ENCODE results near the gene SPDYE17.
"Not testable (repeated sequence)": the region's sequence is repeated elsewhere in the genome, so short reads cannot be mapped to it uniquely, and the experiment has no call there.

SPDYE17 gene, protein sequence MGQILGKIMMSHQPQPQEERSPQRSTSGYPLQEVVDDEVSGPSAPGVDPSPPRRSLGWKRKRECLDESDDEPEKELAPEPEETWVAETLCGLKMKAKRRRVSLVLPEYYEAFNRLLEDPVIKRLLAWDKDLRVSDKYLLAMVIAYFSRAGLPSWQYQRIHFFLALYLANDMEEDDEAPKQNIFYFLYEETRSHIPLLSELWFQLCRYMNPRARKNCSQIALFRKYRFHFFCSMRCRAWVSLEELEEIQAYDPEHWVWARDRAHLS

GRCh38 chr7:77032261-77032660 is at the start of gene SPDYE17:
TSS of gene SPDYE17 (minus strand) at chr7:77032361. CDS start at chr7:77030570, 1,791 bp downstream.
- not testable (repeated sequence) for H3K9me3 Mint-ChIP-seq; H3K4me3 Mint-ChIP-seq; H3K27ac Mint-ChIP-seq; H3K4me1 Mint-ChIP-seq; H3K36me3 Mint-ChIP-seq (ENCODE audit: low read depth); ATAC-seq; H3K27me3 Mint-ChIP-seq; DNase-seq

DNA sequence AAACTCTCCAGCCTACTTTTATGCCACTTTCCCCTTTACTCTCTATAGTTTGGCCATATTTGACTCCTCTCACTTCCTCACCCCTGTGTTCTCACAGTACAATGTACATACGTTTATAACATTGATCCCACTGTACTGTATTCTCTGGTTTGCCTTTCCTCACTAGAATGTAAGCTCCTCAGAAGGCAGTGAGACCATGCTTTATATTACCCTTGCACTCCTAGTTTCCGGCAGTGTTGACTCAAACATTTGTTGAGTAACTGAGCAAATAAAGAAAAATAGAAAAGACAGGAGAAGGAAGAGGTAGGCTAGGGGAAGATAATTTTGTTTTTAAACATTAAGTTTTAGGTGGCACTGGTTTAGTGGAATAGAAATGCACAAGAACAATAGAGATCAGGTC is 48.1 kb upstream of the SPDYE17 start:
- ATAC-seq; H3K9me3 Mint-ChIP-seq; H3K36me3 Mint-ChIP-seq (ENCODE audit: low read depth); H3K4me1 Mint-ChIP-seq; DNase-seq; H3K27ac Mint-ChIP-seq; H3K27me3 Mint-ChIP-seq; H3K4me3 Mint-ChIP-seq: not testable (repeated sequence)

- H3K27ac Mint-ChIP-seq; H3K27me3 Mint-ChIP-seq; H3K4me3 Mint-ChIP-seq; ATAC-seq; H3K4me1 Mint-ChIP-seq; H3K9me3 Mint-ChIP-seq; H3K36me3 Mint-ChIP-seq (ENCODE audit: low read depth); DNase-seq: not testable (repeated sequence)
Observed at GRCh38 chr7:77079624-77080023, 47.5 kb upstream of the SPDYE17 start.

- not testable (repeated sequence) for H3K27ac Mint-ChIP-seq, DNase-seq, H3K27me3 Mint-ChIP-seq, ATAC-seq, H3K4me1 Mint-ChIP-seq, H3K4me3 Mint-ChIP-seq, H3K9me3 Mint-ChIP-seq
- H3K36me3 Mint-ChIP-seq (ENCODE audit: low read depth), result peaks cover 10% of the 10 kb centered on the region
Observed at GRCh38 chr7:77079112-77079511, 47.0 kb upstream of the SPDYE17 start.

DNA sequence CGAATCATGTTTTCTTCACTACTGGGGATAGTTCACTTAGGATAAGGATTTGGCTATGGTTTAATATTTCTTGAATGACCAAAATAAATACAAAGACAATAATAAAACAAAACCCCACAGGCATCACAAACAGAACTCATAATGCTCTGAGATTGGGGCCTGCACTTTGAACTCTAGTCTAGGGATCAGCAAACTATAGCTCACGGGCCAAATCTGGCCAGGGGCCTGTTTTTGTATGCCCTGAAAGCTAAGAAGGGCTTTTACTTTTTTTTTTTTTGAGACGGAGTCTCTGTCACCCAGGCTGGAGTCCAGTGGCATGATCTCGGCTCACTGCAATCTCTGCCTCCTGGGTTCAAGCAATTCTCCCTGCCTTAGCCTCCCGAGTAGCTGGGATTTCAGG is 44.9 kb upstream of the SPDYE17 start:
- not testable (repeated sequence) for H3K9me3 Mint-ChIP-seq, H3K27me3 Mint-ChIP-seq, H3K27ac Mint-ChIP-seq, H3K4me1 Mint-ChIP-seq, ATAC-seq, DNase-seq, H3K4me3 Mint-ChIP-seq
- H3K36me3 Mint-ChIP-seq (ENCODE audit: low read depth), result peaks cover 15% of the 10 kb centered on the region

GRCh38 chr7:77074786-77075396 is 42.7 kb upstream of the SPDYE17 start:
- not testable (repeated sequence) for H3K9me3 Mint-ChIP-seq, H3K27me3 Mint-ChIP-seq, ATAC-seq, DNase-seq, H3K4me1 Mint-ChIP-seq, H3K27ac Mint-ChIP-seq, H3K4me3 Mint-ChIP-seq
- H3K36me3 Mint-ChIP-seq (ENCODE audit: low read depth), result peaks cover 22% of the 10 kb centered on the region

- DNase-seq, H3K27ac Mint-ChIP-seq, H3K9me3 Mint-ChIP-seq, H3K27me3 Mint-ChIP-seq, ATAC-seq, H3K4me3 Mint-ChIP-seq: not testable (repeated sequence)
- Mint-ChIP-seq H3K36me3 (ENCODE audit: low read depth) (peaks cover 23% of the 10 kb centered on the region), H3K4me1 (peaks cover 12% of the 10 kb centered on the region)
Observed at GRCh38 chr7:77071108-77071507, 38.9 kb upstream of the SPDYE17 start.

DNA sequence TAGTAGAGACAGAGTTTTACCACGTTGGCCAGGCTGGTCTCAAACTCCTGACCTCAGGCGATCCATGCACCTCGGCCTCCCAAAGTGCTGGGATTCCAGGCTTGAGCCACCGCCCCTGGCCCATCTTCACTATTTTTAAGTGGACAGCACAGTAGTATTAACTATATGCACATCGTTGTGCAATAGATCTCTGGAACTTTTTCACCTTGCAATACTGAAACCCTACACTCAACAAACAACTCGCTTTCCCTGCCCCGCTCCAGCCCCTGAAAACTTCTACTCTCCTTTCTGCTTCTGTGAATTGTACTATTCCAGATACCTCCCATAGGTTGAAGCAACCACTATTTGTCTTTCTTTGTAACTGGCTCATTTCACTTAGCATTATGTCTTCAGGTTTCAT is 33.7 kb upstream of the SPDYE17 start:
- H3K9me3 Mint-ChIP-seq; H3K27me3 Mint-ChIP-seq; H3K36me3 Mint-ChIP-seq (ENCODE audit: low read depth); H3K4me3 Mint-ChIP-seq; H3K27ac Mint-ChIP-seq; ATAC-seq; DNase-seq: not testable (repeated sequence)
- peaks cover 10% of the 10 kb centered on the region for H3K4me1 Mint-ChIP-seq

GRCh38 chr7:77063732-77064131 is 31.6 kb upstream of the SPDYE17 start:
- H3K36me3 Mint-ChIP-seq (ENCODE audit: low read depth); H3K4me1 Mint-ChIP-seq; H3K4me3 Mint-ChIP-seq; H3K9me3 Mint-ChIP-seq; DNase-seq; H3K27ac Mint-ChIP-seq; ATAC-seq; H3K27me3 Mint-ChIP-seq: not testable (repeated sequence)

DNA sequence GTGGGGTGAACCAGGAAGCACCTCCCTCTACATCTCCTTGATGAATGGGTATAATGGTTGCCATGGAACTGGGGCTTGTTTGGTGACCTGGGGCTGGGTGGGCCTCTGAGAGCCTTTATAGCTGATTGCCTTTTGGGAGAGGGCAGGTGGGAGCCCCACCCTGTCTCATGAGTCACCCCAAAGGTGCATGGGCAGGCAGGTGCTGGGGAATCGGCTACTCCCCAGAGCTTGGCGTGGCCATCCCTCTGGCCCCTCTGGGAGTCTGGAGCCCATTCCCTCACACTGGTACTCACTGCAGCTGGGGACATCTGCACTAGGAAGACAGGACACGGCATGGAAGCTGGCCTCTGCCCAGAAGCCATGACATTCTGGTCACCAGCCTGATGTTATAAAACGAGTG is 30.4 kb upstream of the SPDYE17 start, which contains the start of gene SPDYE18:
Gene SPDYE18, minus strand, starts transcription at position 2 of the 400 bp plus-strand sequence. CDS start 2,046 bp downstream, outside the sequence.
- H3K36me3 Mint-ChIP-seq (ENCODE audit: low read depth); H3K27me3 Mint-ChIP-seq; H3K4me3 Mint-ChIP-seq; ATAC-seq; DNase-seq; H3K4me1 Mint-ChIP-seq; H3K27ac Mint-ChIP-seq; H3K9me3 Mint-ChIP-seq: not testable (repeated sequence)

- H3K4me1 Mint-ChIP-seq; H3K9me3 Mint-ChIP-seq; DNase-seq; H3K36me3 Mint-ChIP-seq (ENCODE audit: low read depth); H3K4me3 Mint-ChIP-seq; H3K27me3 Mint-ChIP-seq; H3K27ac Mint-ChIP-seq; ATAC-seq: not testable (repeated sequence)
Observed at GRCh38 chr7:77026349-77026748, 5.8 kb downstream of the SPDYE17 start.

DNA sequence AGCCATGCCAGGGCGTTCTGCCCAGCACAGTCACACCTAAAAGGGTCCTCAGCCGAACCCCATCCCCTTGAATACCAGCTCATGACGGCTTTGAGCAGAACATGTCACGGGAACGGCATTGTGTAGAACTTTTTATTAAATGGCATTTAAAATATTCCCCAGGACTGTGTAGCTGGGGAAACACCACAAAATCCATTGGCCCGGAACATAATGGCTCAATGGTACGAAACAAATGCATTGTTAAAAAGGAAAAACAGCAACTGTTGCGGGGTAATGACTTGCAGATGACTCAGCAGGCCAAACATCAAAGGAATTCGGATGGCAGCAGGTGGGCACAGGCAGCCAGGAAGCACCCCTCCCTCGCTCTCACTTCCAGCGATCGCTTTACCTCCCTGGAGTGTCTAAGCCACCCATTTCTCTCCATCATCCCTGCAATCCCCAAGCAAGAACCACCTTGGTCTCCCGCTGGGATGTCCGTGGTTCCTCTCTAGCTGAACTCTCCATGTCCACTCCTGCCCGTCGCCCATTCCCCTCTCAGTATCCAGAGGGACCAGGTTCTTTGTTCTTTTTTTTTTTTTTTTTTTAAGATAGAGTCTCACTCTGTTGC is 22.0 kb downstream of the SPDYE17 start:
- not testable (repeated sequence) for H3K27ac Mint-ChIP-seq; H3K9me3 Mint-ChIP-seq; H3K36me3 Mint-ChIP-seq (ENCODE audit: low read depth); H3K27me3 Mint-ChIP-seq; DNase-seq; H3K4me1 Mint-ChIP-seq; H3K4me3 Mint-ChIP-seq; ATAC-seq

- not testable (repeated sequence) for H3K27ac Mint-ChIP-seq; H3K36me3 Mint-ChIP-seq (ENCODE audit: low read depth); DNase-seq; H3K27me3 Mint-ChIP-seq; ATAC-seq; H3K9me3 Mint-ChIP-seq; H3K4me3 Mint-ChIP-seq; H3K4me1 Mint-ChIP-seq
Observed at GRCh38 chr7:77008000-77008399, 24.2 kb downstream of the SPDYE17 start.

- H3K36me3 Mint-ChIP-seq (ENCODE audit: low read depth); H3K4me3 Mint-ChIP-seq; H3K9me3 Mint-ChIP-seq; DNase-seq; H3K4me1 Mint-ChIP-seq; H3K27ac Mint-ChIP-seq; H3K27me3 Mint-ChIP-seq: not testable (repeated sequence)
- peak; percentile 15 for ATAC-seq
Observed at GRCh38 chr7:77006127-77007110, 25.7 kb downstream of the SPDYE17 start.
